ENCODE measurements around the gene PPM1H.

GRCh38 chr12:62967701-62968100 lies 32.8 kb upstream of the PPM1H start:
- no peak for TF ChIP-seq POLR2A (IDR thresholded peaks at IDR 0.05; ENCODE audit: low read length)
- no peak for TF ChIP-seq GATA1 (IDR thresholded peaks at IDR 0.05; ENCODE audit: low read depth, low read length)
